ENCODE data around the gene MEF2D. TPM values are rescaled to one million over a fixed set of nuclear protein-coding genes. Genes with fewer than 3 reads are reported as not detected.

MEF2D gene
- total RNA-seq, 6 experiments from 2014 or later: 13.3 to 17.1 (median 15.0) TPM

DNA sequence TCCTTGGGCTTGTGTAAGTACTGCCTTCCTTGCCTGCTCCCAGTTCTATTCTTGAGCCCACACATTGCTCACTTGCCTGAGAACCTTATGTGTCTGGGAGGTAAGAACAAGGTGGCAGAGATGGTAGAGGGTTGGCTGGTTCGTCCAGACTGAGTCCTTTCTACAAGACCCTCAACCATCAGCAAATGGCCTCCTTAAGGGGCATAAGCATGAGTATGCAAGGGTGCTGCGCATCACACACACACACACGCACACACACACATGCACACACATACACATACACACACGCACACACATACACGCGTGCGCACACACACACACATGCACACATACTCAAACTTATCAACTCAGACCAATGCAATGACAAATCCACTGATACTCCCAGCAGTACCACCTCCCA is 74.6 kb downstream of the MEF2D start:
- ATAC-seq (no peak), DNase-seq (no peak)
- peaks cover 7 to 8% of the 10 kb centered on the region in 2 donors for H3K27me3 ChIP-seq
- H3K9me3 ChIP-seq: no peaks in the 10 kb centered on the region
- no peaks in the 10 kb centered on the region for H3K36me3 ChIP-seq
- TF ChIP-seq CTCF (IDR thresholded peaks at IDR 0.05) (no peak), POLR2A (IDR thresholded peaks at IDR 0.05) (no peak)
- H3K27ac ChIP-seq: no peak overlapping the region
- intact Hi-C loops (cut with DNase I): no loop called here
- 94% methylated on average over 3 of the region's 7 CpGs for WGBS (ENCODE audit: insufficient coverage, low coverage, low lambda C conversion rate, missing lambda C conversion rate)
- peaks cover 0 to 9% (median 3%) of the 10 kb centered on the region in 4 donors for H3K4me1 ChIP-seq
- H3K4me3 ChIP-seq: no peak overlapping the region

- Histone ChIP-seq H3K27me3 (peaks cover 7 to 18% of the 10 kb centered on the region in 2 donors), H3K27ac (no peak overlapping the region), H3K4me3 (no peak overlapping the region), H3K9me3 (no peaks in the 10 kb centered on the region), H3K4me1 (peaks cover 0 to 19% (median 8%) of the 10 kb centered on the region in 4 donors), H3K36me3 (no peaks in the 10 kb centered on the region)
- WGBS (ENCODE audit: insufficient coverage, low coverage, low lambda C conversion rate, missing lambda C conversion rate): 60% methylated on average over 4 of the region's 10 CpGs
- ATAC-seq (no peak), DNase-seq (no peak)
- TF ChIP-seq CTCF (IDR thresholded peaks at IDR 0.05) (no peak), POLR2A (IDR thresholded peaks at IDR 0.05) (no peak)
- intact Hi-C loops (cut with DNase I): no loop called here
Observed at GRCh38 chr1:156424806-156425432, 75.7 kb downstream of the MEF2D start.

DNA sequence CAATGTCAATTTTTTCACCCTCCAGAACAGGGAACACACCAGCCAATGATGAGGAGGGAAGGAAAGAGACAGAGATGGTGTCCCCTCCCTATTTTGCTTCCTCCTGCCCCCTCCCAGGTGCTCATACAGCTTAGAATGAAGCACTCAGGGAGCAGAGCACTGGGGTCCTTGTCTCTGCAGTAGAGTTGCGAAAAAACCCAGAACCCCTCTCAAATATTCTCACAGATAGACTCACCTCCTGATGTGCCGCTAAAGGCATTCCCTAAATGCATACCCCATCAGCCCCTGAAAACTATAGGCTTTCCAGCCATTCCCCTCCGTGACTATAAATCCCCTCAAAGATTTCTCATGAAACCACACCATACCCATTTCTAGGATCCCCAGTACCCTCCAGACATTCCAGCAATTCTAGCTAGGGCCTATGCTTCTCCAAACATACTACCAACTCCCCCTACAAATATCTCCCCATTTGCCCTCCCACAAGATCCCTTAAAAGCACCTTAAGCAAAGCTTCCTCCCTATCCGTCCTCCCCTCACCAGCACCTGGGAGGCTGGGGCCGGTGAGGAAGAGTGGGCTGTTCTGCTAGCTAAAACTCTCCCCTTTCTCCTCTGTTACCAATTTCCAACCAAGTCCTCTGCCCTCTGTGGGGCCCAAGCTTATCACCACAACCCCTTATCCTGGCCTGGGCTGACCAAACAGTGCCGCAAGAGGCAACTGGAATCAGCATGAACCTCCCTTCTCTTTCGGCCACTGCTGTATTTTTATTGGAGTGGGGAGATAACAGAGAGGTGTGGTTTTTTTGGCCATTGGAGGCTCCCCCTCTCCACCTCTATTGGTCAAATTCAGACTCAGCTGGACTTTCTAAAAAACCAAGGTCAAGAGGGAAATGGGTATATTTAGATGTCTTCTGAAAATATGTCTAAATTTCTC is 76.9 kb downstream of the MEF2D start:
- no peak for DNase-seq
- peaks cover 0 to 20% (median 8%) of the 10 kb centered on the region in 4 donors for H3K4me1 ChIP-seq
- no peak for ATAC-seq
- intact Hi-C loops (cut with DNase I): no loop called here
- H3K36me3 ChIP-seq: no peaks in the 10 kb centered on the region
- TF ChIP-seq CTCF (IDR thresholded peaks at IDR 0.05): no peak
- TF ChIP-seq POLR2A (IDR thresholded peaks at IDR 0.05): no peak
- 47% methylated on average over 7 of the region's 7 CpGs for WGBS (ENCODE audit: insufficient coverage, low coverage, low lambda C conversion rate, missing lambda C conversion rate)
- H3K27me3 ChIP-seq: peaks cover 7 to 30% of the 10 kb centered on the region in 2 donors
- H3K27ac ChIP-seq: no peak overlapping the region
- no peaks in the 10 kb centered on the region for H3K9me3 ChIP-seq
- no peak overlapping the region for H3K4me3 ChIP-seq

DNA sequence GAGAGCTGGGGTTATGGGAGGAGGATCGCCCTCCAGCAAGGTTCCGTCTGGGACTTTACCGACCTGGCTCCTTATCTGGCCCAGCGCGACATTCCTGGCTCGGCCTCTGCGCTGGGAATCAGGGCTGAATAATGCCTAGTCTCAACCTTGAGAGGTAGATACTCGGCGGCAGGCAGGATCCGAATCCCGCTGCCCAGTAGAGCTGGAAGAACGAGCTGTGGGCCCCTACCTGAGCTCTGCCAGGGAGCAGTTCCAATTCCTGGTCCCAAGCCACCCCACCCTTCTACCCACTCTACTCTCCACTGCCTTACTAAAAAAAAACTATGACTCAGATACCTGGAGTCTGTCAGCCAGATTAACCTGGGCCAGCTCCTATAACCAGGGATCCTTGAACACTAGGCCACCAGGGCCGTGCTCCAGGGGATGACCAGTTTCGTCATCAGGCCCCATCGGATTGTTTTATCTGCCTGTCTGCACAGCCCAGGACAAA is 77.9 kb downstream of the MEF2D start:
- no peak for TF ChIP-seq POLR2A (IDR thresholded peaks at IDR 0.05)
- no peak for TF ChIP-seq CTCF (IDR thresholded peaks at IDR 0.05)
- intact Hi-C loops (cut with DNase I): no loop called here
- 40% methylated on average over 1 of the region's 15 CpGs for WGBS (ENCODE audit: insufficient coverage, low coverage, low lambda C conversion rate, missing lambda C conversion rate)
- peak in 2 of 4 donors; percentile 21 to 66 for ATAC-seq
- H3K4me1 ChIP-seq: peaks cover 0 to 20% (median 8%) of the 10 kb centered on the region in 4 donors
- H3K27ac ChIP-seq: no peak overlapping the region
- DNase-seq: no peak
- no peaks in the 10 kb centered on the region for H3K36me3 ChIP-seq
- H3K4me3 ChIP-seq: no peak overlapping the region
- no peaks in the 10 kb centered on the region for H3K9me3 ChIP-seq
- peaks cover 7 to 32% of the 10 kb centered on the region in 2 donors for H3K27me3 ChIP-seq

Measured in right lobe of liver (tissue), 6 donors.